OCI-LY7 (cell line): ENCODE measurements around the gene COL23A1. TPM values are rescaled to one million over a fixed set of nuclear protein-coding genes. Genes with fewer than 3 reads are reported as not detected.

Source experiments
- BruUV-seq: library from RNA; stranded (reverse); fragments of 400-500 nt; replicated peaks from 2 replicates; lab custom pipeline; 2021; lab: Mats Ljungman, UMichigan
- CTCF ChIA-PET: fragments of 300-600 bp; sonication (Branson Sonifier 250); formaldehyde crosslinking; loops from one replicate; lab custom pipeline; 2022; ENCODE audit warnings: antibody characterized with exemption; ENCODE audit not compliant: unreplicated experiment; lab: Charles Lee
- POLR2A ChIA-PET: fragments of 300-600 bp; sonication (Branson Sonifier 250); formaldehyde crosslinking; loops from one replicate; lab custom pipeline; 2022; ENCODE audit warnings: antibody characterized with exemption; lab: Charles Lee
- DNase-seq: peaks from one replicate; pipeline ENCODE4 v3.0.0-alpha.2; 2015; ENCODE audit warnings: low spot score
- H2AFZ ChIP-seq: fragments of 200-600 bp; sonication (generic), shearing (Covaris generic); 2 replicates; pipeline ENCODE4 v1.6.1; 2014; ENCODE audit warnings: mild to moderate bottlenecking, antibody characterized with exemption, low read length, moderate library complexity
- H3K27ac ChIP-seq: fragments of 200-600 bp; sonication (generic); 2 replicates; pipeline ENCODE4 v1.5.1; 2014; ENCODE audit warnings: mixed run types, low read depth, mild to moderate bottlenecking, moderate library complexity, low read length, inconsistent platforms; ENCODE audit not compliant: poor library complexity, severe bottlenecking
- H3K36me3 ChIP-seq: fragments of 200-600 bp; sonication (generic); 2 replicates; pipeline ENCODE4 v1.6.1; 2014; ENCODE audit warnings: mild to moderate bottlenecking, antibody characterized with exemption, low read length, moderate library complexity, mixed read lengths; ENCODE audit not compliant: insufficient read depth
- H3K4me1 ChIP-seq: fragments of 200-600 bp; sonication (generic); 2 replicates; pipeline ENCODE4 v1.5.1; 2014; ENCODE audit warnings: mild to moderate bottlenecking, low read length; ENCODE audit not compliant: insufficient read depth, poor library complexity, severe bottlenecking
- H3K4me2 ChIP-seq: fragments of 200-600 bp; sonication (generic); 2 replicates; pipeline ENCODE4 v1.6.1; 2014; ENCODE audit warnings: mild to moderate bottlenecking, low read length
- H3K4me3 ChIP-seq: fragments of 200-600 bp; sonication (generic); 2 replicates; pipeline ENCODE4 v1.5.1; 2014; ENCODE audit warnings: mild to moderate bottlenecking, low read depth, low read length; ENCODE audit not compliant: poor library complexity, severe bottlenecking
- H3K79me2 ChIP-seq: fragments of 200-600 bp; sonication (generic); 2 replicates; pipeline ENCODE4 v1.6.1; 2016; ENCODE audit warnings: low read depth, mild to moderate bottlenecking, low read length, moderate library complexity, mixed read lengths; ENCODE audit not compliant: insufficient read depth
- H3K9me2 ChIP-seq: fragments of 200-600 bp; sonication (generic); 2 replicates; pipeline ENCODE4 v1.6.1; 2016; ENCODE audit warnings: mild to moderate bottlenecking, low read length, mixed read lengths; ENCODE audit not compliant: insufficient read depth
- H3K9me3 ChIP-seq: fragments of 200-600 bp; sonication (generic); 2 replicates; pipeline ENCODE4 v1.6.1; 2014; ENCODE audit warnings: mild to moderate bottlenecking, mixed run types, low read length, mixed read lengths
- H4K20me1 ChIP-seq: fragments of 200-600 bp; sonication (generic); 2 replicates; pipeline ENCODE4 v1.6.1; 2014; ENCODE audit warnings: mild to moderate bottlenecking, antibody characterized with exemption, low read length, moderate library complexity, mixed read lengths; ENCODE audit not compliant: insufficient read depth
- EZH2phosphoT487 ChIP-seq: fragments of 200-600 bp; sonication (generic); IDR thresholded peaks from 2 replicates; pipeline ENCODE4 v1.6.1; 2018; ENCODE audit warnings: low read depth, borderline replicate concordance, mild to moderate bottlenecking, mixed run types, antibody characterized with exemption, low read length, moderate library complexity, mixed read lengths
- intact Hi-C: fragments of 100-400 bp; cut with micrococcal nuclease; formaldehyde crosslinking; loops from one replicate; pipeline ENCODE4 v1.10.0; 2022; ENCODE audit not compliant: unreplicated experiment
- total RNA-seq, 2 experiments: library from RNA; depleted of rRNA in 1 of 2; stranded (reverse); fragments of >200 nt in 1 of 2; shearing (Covaris generic) in 1 of 2; gene quantifications; 2 replicates each; pipeline ENCODE4 v1.2.3, GENCODE V29; 2014 to 2022
- TF ChIP-seq, protein P1 (sequence below): fragments of 200-600 bp; sonication (generic); conservative IDR thresholded peaks from 2 replicates; pipeline ENCODE4 v1.5.1; 2014; ENCODE audit warnings: mild to moderate bottlenecking, antibody characterized with exemption, low read length, moderate library complexity, mixed read lengths

COL23A1 gene
- total RNA-seq, 2 experiments from 2014 or later: 0.53 TPM; not detected in 1

GRCh38 chr5:178438796-178439195 lies 151.4 kb downstream of the COL23A1 start:
- Histone ChIP-seq H3K27ac (no peak overlapping the region), H3K4me2 (no peak overlapping the region), H3K36me3 (no peaks in the 10 kb centered on the region), H3K79me2 (no peaks in the 10 kb centered on the region), H4K20me1 (no peaks in the 10 kb centered on the region), H2AFZ (no peak overlapping the region), H3K4me1 (no peaks in the 10 kb centered on the region), H3K4me3 (no peak overlapping the region), H3K9me2 (no peaks in the 10 kb centered on the region), H3K9me3 (no peaks in the 10 kb centered on the region)
- CTCF ChIA-PET: no interaction called here
- BruUV-seq: no TSS peak
- no peak for DNase-seq
- POLR2A ChIA-PET: no interaction called here
- TF ChIP-seq EZH2phosphoT487: no peak
- TF ChIP-seq, protein P1, sequence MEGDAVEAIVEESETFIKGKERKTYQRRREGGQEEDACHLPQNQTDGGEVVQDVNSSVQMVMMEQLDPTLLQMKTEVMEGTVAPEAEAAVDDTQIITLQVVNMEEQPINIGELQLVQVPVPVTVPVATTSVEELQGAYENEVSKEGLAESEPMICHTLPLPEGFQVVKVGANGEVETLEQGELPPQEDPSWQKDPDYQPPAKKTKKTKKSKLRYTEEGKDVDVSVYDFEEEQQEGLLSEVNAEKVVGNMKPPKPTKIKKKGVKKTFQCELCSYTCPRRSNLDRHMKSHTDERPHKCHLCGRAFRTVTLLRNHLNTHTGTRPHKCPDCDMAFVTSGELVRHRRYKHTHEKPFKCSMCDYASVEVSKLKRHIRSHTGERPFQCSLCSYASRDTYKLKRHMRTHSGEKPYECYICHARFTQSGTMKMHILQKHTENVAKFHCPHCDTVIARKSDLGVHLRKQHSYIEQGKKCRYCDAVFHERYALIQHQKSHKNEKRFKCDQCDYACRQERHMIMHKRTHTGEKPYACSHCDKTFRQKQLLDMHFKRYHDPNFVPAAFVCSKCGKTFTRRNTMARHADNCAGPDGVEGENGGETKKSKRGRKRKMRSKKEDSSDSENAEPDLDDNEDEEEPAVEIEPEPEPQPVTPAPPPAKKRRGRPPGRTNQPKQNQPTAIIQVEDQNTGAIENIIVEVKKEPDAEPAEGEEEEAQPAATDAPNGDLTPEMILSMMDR: no peak
- intact Hi-C loops: no loop called here

DNA sequence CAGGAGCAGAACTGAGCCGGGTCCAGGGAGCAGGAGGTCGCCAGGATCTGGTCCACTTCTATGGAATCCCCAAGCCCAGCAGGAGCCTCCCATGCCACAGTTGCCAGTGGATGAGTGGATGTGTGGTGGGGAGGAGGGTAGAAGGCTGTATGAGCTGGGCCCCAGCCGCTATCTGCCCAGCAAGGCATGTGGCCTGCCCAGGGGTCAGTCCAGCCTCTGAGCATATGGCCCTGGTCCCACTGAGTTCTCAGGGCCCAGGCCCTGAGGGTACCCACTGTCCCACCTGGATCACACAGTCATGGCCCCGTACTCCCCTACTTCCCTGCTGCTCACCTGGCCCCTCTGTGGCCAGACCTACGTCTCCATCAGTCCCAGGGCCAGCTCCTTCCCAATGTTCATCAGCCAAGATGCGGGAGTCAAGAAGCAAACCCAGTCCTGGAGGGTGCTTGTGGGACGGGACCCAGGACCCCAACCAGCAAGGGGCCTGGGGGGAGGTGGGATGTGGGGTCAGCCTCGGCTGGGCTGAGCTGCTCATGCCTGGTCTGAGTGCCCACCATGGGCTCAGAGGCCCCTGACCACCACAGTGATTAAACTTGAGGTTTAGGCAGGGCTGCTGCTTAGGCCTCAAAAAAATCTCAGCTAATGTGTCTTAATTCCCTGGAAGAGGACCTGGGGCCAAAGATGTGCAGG lies 152.7 kb downstream of the COL23A1 start:
- Histone ChIP-seq H3K4me1 (no peaks in the 10 kb centered on the region), H3K36me3 (no peaks in the 10 kb centered on the region), H3K4me2 (no peak overlapping the region), H3K27ac (no peak overlapping the region), H3K79me2 (no peaks in the 10 kb centered on the region), H3K4me3 (no peak overlapping the region), H2AFZ (no peak overlapping the region), H3K9me3 (no peaks in the 10 kb centered on the region), H3K9me2 (no peaks in the 10 kb centered on the region), H4K20me1 (no peaks in the 10 kb centered on the region)
- CTCF ChIA-PET: no interaction called here
- intact Hi-C loops: no loop called here
- TF ChIP-seq, protein P1: no peak
- TF ChIP-seq EZH2phosphoT487: no peak
- POLR2A ChIA-PET: interaction anchor here (0.6 kb wide), 1 partner anchor 1129 kb away, joined by 5 read pairs; no protein-coding TSS in a partner anchor
- no peak for DNase-seq
- BruUV-seq: no TSS peak

DNA sequence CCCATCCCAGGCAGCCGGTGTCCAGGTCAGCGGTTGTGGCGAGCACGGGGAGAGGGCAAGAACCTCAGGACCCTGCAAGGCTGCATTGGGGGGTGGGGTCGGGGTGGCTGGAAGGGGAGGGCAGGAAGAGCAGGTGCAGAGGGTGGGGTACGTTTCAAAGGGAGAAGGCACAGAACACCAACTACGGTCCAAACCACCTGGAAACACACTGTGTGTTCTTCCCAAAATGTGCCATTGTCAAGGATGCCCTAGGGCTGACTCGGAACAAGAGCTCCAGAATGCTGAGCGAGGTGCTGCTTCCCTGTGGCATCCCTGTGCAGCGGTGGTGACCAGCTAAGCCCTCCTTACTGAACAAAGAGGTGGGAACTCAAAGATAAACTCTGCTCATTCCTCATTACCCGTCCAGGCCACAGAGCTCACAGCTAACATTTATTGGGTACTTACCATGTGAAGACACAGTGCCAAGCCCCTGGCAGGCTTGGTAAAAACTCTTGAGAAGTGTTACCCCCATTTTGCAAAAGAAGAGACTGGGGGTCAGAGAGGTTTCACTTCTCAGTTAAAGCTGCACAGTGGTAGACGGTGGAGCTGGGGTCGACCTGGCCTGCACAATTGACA lies 153.8 kb downstream of the COL23A1 start:
- CTCF ChIA-PET: no interaction called here
- H3K27ac ChIP-seq: no peak overlapping the region
- no peak overlapping the region for H2AFZ ChIP-seq
- no peaks in the 10 kb centered on the region for H3K9me2 ChIP-seq
- H4K20me1 ChIP-seq: no peaks in the 10 kb centered on the region
- no peaks in the 10 kb centered on the region for H3K9me3 ChIP-seq
- H3K79me2 ChIP-seq: no peaks in the 10 kb centered on the region
- no peak for DNase-seq
- intact Hi-C loops: no loop called here
- POLR2A ChIA-PET: no interaction called here
- H3K4me2 ChIP-seq: no peak overlapping the region
- no peak for TF ChIP-seq EZH2phosphoT487
- TF ChIP-seq, protein P1: no peak
- H3K4me1 ChIP-seq: no peaks in the 10 kb centered on the region
- H3K4me3 ChIP-seq: no peak overlapping the region
- no peaks in the 10 kb centered on the region for H3K36me3 ChIP-seq
- no TSS peak for BruUV-seq
